Mesendoderm (in vitro differentiated cells): ENCODE results near the gene FYB1. TPM values are rescaled to one million over a fixed set of nuclear protein-coding genes. Genes with fewer than 3 reads are reported as not detected.

Source experiments
- DNase-seq: peaks from one replicate; pipeline ENCODE4 v3.0.0; 2013
- H2AK5ac ChIP-seq: 2 replicates; pipeline ENCODE4 v1.6.1; 2013; ENCODE audit warnings: low read length, inconsistent platforms
- H2BK120ac ChIP-seq: 2 replicates; pipeline ENCODE4 v1.6.1; 2013; ENCODE audit warnings: low read depth, mild to moderate bottlenecking, low read length, moderate library complexity, mixed read lengths
- H2BK15ac ChIP-seq: replicated peaks from 2 replicates; pipeline ENCODE4 v1.6.1; 2013; ENCODE audit warnings: low read depth, mild to moderate bottlenecking, moderate library complexity
- H2BK5ac ChIP-seq: 2 replicates; pipeline ENCODE4 v1.6.1; 2013; ENCODE audit warnings: low read length, inconsistent platforms
- H3K18ac ChIP-seq: 2 replicates; pipeline ENCODE4 v1.6.1; 2013; ENCODE audit warnings: mild to moderate bottlenecking, low read length, mixed read lengths
- H3K23ac ChIP-seq: one replicate; pipeline ENCODE4 v1.6.1; 2013; ENCODE audit warnings: low read length
- H3K27ac ChIP-seq: 2 replicates; pipeline ENCODE4 v1.5.1; 2013; ENCODE audit warnings: low read depth, mild to moderate bottlenecking, inconsistent platforms, low read length, moderate library complexity
- H3K27me3 ChIP-seq: 2 replicates; pipeline ENCODE4 v1.6.1; 2013; ENCODE audit warnings: low read length, control low read depth, mild to moderate bottlenecking, inconsistent platforms; ENCODE audit not compliant: insufficient read depth, poor library complexity
- H3K36me3 ChIP-seq: 2 replicates; pipeline ENCODE4 v1.6.1; 2013; ENCODE audit warnings: low read length, inconsistent platforms; ENCODE audit not compliant: control insufficient read depth, insufficient read depth
- H3K4ac ChIP-seq: one replicate; pipeline ENCODE4 v1.6.1; 2013; ENCODE audit warnings: low read depth, mild to moderate bottlenecking, low read length, moderate library complexity
- H3K4me1 ChIP-seq: 2 replicates; pipeline ENCODE4 v1.6.1; 2013; ENCODE audit warnings: low read depth, low read length, inconsistent platforms; ENCODE audit not compliant: control insufficient read depth
- H3K4me2 ChIP-seq: 2 replicates; pipeline ENCODE4 v1.6.1; 2013; ENCODE audit warnings: low read length
- H3K4me3 ChIP-seq: 2 replicates; pipeline ENCODE4 v1.5.1; 2013; ENCODE audit warnings: mild to moderate bottlenecking, low read length
- H3K56ac ChIP-seq: one replicate; pipeline ENCODE4 v1.6.1; 2013; ENCODE audit warnings: low read length
- H3K79me1 ChIP-seq: 2 replicates; pipeline ENCODE4 v1.6.1; 2013; ENCODE audit warnings: low read length, inconsistent platforms
- H3K79me2 ChIP-seq: 2 replicates; pipeline ENCODE4 v1.6.1; 2013; ENCODE audit warnings: mild to moderate bottlenecking, low read length; ENCODE audit not compliant: control insufficient read depth, insufficient read depth
- H3K9ac ChIP-seq: 2 replicates; pipeline ENCODE4 v1.6.1; 2013; ENCODE audit warnings: low read length, inconsistent platforms
- H4K5ac ChIP-seq: one replicate; pipeline ENCODE4 v1.6.1; 2013; ENCODE audit warnings: low read length
- H4K8ac ChIP-seq: one replicate; pipeline ENCODE4 v1.6.1; 2013; ENCODE audit warnings: low read depth, mild to moderate bottlenecking, control low read depth, low read length, moderate library complexity
- WGBS: extraction: QIAGEN DNeasy Blood & Tissue Kit; methylation state at CpG from one replicate; pipeline ENCODE4 v1.1.7; 2013; ENCODE audit warnings: low lambda C conversion rate, missing lambda C conversion rate; ENCODE audit not compliant: insufficient coverage; ENCODE audit errors: extremely low coverage; 5-methylcytosine and 5-hydroxymethylcytosine counted together
- polyA plus RNA-seq, 2 experiments: library from polyadenylated mRNA; stranded (reverse); fragments of 200-250 nt; gene quantifications; one replicate each; pipeline ENCODE4 v1.2.3, GENCODE V29; 2013

The FYB1 gene
- polyA plus RNA-seq (2013, experiment 1 of 2): not detected
- not detected for polyA plus RNA-seq (2013, experiment 2 of 2)

GRCh38 chr5:39219437-39219836, at the start of gene FYB1:
Gene FYB1, minus strand, starts transcription at chr5:39219563. Its CDS starts 16,603 bp downstream, at chr5:39202960.
- Histone ChIP-seq H3K4ac (no peak within 1 kb of the TSS), H4K8ac (no peak within 1 kb of the TSS), H3K9ac (no peak within 1 kb of the TSS), H3K27me3 (no peaks in the 10 kb centered on the region), H3K4me2 (no peak within 1 kb of the TSS), H3K36me3 (no peaks in the 10 kb centered on the region), H2BK5ac (no peak within 1 kb of the TSS), H2BK120ac (no peak within 1 kb of the TSS), H4K5ac (no peak within 1 kb of the TSS), H3K4me1 (no peaks in the 10 kb centered on the region), H2AK5ac (no peak within 1 kb of the TSS), H3K79me2 (no peaks in the 10 kb centered on the region), H2BK15ac (no peak within 1 kb of the TSS), H3K27ac (no peak within 1 kb of the TSS), H3K18ac (no peak within 1 kb of the TSS), H3K56ac (no peak within 1 kb of the TSS), H3K23ac (no peak within 1 kb of the TSS), H3K79me1 (no peaks in the 10 kb centered on the region), H3K4me3 (no peak within 1 kb of the TSS)
- WGBS: no CpG with 5 or more reads among the region's 4 CpGs
- no peak for DNase-seq

DNA sequence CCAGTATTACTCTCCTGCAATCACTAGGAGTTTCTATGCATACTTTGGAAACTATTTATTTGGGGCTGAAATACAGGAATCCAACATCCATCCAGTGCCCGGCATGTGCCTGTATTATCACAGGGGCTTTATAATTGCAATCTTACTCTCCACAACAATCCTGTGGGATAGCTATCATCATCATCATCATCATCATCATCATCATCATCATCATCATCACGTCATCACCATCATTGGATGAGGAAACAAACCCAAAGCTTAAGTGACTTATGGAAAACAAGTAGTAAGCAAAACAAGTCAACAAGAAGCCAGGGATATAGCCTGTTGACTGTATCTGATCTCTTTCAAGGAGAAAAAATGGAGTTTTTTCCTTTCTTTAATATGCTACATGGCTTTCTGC, 47.8 kb upstream of the FYB1 start:
- Histone ChIP-seq H3K27ac (no peak overlapping the region), H2BK120ac (no peak overlapping the region), H3K36me3 (no peaks in the 10 kb centered on the region), H2BK5ac (no peak overlapping the region), H3K79me1 (no peaks in the 10 kb centered on the region), H3K23ac (no peak overlapping the region), H3K4me3 (no peak overlapping the region), H3K9ac (no peak overlapping the region), H4K8ac (no peak overlapping the region), H3K4ac (no peak overlapping the region), H3K27me3 (no peaks in the 10 kb centered on the region), H2BK15ac (no peak overlapping the region), H3K18ac (no peak overlapping the region), H3K4me2 (no peak overlapping the region), H4K5ac (no peak overlapping the region), H3K56ac (no peak overlapping the region), H2AK5ac (no peak overlapping the region), H3K4me1 (no peaks in the 10 kb centered on the region), H3K79me2 (no peaks in the 10 kb centered on the region)
- DNase-seq: no peak
- no CpG with 5 or more reads among the region's 2 CpGs for WGBS

DNA sequence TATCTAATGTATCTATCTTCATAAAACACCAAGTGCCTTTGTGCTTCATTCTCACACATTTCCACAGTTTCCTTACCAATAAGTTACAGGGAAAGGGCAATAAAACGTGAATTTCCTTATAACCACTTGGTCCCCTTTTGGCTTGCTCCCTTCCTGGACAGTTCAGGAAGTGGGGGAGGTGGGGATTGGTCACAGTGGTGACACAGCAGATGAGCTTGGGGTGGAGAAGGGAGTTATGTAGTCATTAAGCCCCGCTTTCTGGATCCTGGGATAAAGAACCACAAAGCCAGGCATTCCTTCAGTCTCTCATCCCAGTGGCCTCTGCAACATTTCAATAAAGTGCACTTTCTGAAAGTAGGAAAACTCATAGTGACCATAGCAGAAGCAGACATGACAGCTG, 47.1 kb upstream of the FYB1 start:
- Histone ChIP-seq H3K23ac (no peak overlapping the region), H3K56ac (no peak overlapping the region), H3K27ac (no peak overlapping the region), H3K9ac (no peak overlapping the region), H3K79me1 (no peaks in the 10 kb centered on the region), H4K5ac (no peak overlapping the region), H3K4me3 (no peak overlapping the region), H2BK120ac (no peak overlapping the region), H3K4me2 (no peak overlapping the region), H2BK15ac (no peak overlapping the region), H3K36me3 (no peaks in the 10 kb centered on the region), H4K8ac (no peak overlapping the region), H3K79me2 (no peaks in the 10 kb centered on the region), H3K4ac (no peak overlapping the region), H2BK5ac (no peak overlapping the region), H3K18ac (no peak overlapping the region), H3K27me3 (no peaks in the 10 kb centered on the region), H2AK5ac (no peak overlapping the region), H3K4me1 (no peaks in the 10 kb centered on the region)
- DNase-seq: no peak
- WGBS: no CpG with 5 or more reads among the region's 2 CpGs

DNA sequence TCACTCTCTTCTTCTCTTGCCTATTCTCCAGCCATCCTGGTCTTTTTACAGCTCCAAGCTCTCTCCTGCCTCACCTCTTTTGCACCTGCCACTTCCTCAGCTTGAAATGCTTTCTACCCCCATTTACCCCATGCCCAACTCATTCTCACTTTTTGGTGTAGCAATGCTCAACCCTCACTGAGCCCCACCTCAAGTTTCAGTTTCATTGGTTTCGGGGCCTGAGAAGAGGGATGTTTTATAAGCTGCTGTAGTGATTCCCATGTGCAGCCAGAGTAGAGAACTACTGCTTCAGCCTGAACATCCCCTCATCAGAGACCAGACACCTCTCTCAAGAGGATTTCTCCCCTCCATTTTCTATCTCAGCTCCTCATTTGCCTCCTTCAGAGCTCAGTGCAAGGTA, 45.2 kb upstream of the FYB1 start:
- Histone ChIP-seq H3K9ac (no peak overlapping the region), H3K36me3 (no peaks in the 10 kb centered on the region), H2AK5ac (no peak overlapping the region), H3K4me3 (no peak overlapping the region), H3K56ac (no peak overlapping the region), H3K27me3 (no peaks in the 10 kb centered on the region), H3K18ac (no peak overlapping the region), H3K79me2 (no peaks in the 10 kb centered on the region), H3K4me2 (no peak overlapping the region), H3K23ac (no peak overlapping the region), H2BK5ac (no peak overlapping the region), H3K27ac (no peak overlapping the region), H3K79me1 (no peaks in the 10 kb centered on the region), H3K4me1 (no peaks in the 10 kb centered on the region), H2BK120ac (no peak overlapping the region), H2BK15ac (no peak overlapping the region), H4K5ac (no peak overlapping the region), H3K4ac (no peak overlapping the region), H4K8ac (no peak overlapping the region)
- no CpG with 5 or more reads among the region's 1 CpG for WGBS
- no peak for DNase-seq

DNA sequence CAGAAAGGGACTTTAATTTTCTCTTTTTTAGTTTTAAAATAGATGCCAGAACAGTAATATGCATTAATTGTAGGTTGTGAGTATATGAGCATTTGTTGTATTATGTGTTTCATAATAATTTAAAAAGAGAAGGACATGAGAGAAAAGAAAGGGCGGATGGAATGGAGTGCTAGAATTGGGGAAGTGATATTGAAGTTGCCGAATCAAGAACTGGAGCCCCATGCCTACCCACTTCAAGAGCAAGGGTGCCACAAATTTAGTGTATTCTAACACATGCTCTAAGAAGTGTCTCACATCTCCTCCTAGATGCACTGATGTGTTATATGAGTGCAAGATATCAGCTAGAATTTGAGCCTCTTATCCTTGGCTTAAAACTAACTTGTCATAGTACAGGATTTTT, 43.6 kb upstream of the FYB1 start:
- Histone ChIP-seq H3K36me3 (no peaks in the 10 kb centered on the region), H3K79me2 (no peaks in the 10 kb centered on the region), H2BK120ac (no peak overlapping the region), H2AK5ac (no peak overlapping the region), H3K18ac (no peak overlapping the region), H3K23ac (no peak overlapping the region), H3K56ac (no peak overlapping the region), H3K4me3 (no peak overlapping the region), H3K79me1 (no peaks in the 10 kb centered on the region), H4K8ac (no peak overlapping the region), H2BK5ac (no peak overlapping the region), H3K27ac (no peak overlapping the region), H3K27me3 (no peaks in the 10 kb centered on the region), H3K9ac (no peak overlapping the region), H3K4ac (no peak overlapping the region), H3K4me1 (no peaks in the 10 kb centered on the region), H3K4me2 (no peak overlapping the region), H2BK15ac (no peak overlapping the region), H4K5ac (no peak overlapping the region)
- no CpG with 5 or more reads among the region's 2 CpGs for WGBS
- no peak for DNase-seq

DNA sequence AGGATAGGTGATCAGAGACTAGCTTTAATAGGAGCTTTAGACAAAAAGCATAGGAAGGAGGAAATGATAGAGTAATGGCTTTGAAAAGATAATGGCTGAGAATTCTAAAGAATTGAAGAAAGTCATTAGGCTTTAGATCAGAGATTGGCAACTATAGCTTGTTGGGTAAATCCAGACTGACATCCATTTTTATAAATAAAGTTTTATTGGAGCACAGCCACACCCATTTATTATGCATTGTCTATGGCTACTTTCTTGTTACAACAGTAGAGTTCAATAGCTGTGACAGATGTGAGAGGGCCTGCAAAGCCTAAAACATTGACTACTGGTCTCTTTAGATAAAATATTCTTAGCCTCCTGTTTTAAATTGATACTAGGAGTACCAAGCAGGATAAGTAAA, 40.7 kb upstream of the FYB1 start:
- H3K4ac ChIP-seq: no peak overlapping the region
- no peak overlapping the region for H2BK120ac ChIP-seq
- H2BK15ac ChIP-seq: no peak overlapping the region
- H3K56ac ChIP-seq: no peak overlapping the region
- H3K4me3 ChIP-seq: no peak overlapping the region
- no peaks in the 10 kb centered on the region for H3K4me1 ChIP-seq
- no peak overlapping the region for H3K4me2 ChIP-seq
- H3K18ac ChIP-seq: no peak overlapping the region
- H4K5ac ChIP-seq: no peak overlapping the region
- no peak for DNase-seq
- H4K8ac ChIP-seq: no peak overlapping the region
- H2BK5ac ChIP-seq: no peak overlapping the region
- no peaks in the 10 kb centered on the region for H3K79me1 ChIP-seq
- no peak overlapping the region for H3K9ac ChIP-seq
- no peak overlapping the region for H3K23ac ChIP-seq
- no peak overlapping the region for H2AK5ac ChIP-seq
- no peaks in the 10 kb centered on the region for H3K79me2 ChIP-seq
- no peaks in the 10 kb centered on the region for H3K36me3 ChIP-seq
- no peak overlapping the region for H3K27ac ChIP-seq
- no peaks in the 10 kb centered on the region for H3K27me3 ChIP-seq
